ENCODE results near the gene STRN4. TPM values are rescaled to one million over a fixed set of nuclear protein-coding genes. Genes with fewer than 3 reads are reported as not detected.

The STRN4 gene
- total RNA-seq, 1 experiment from 2014 or later: 89.5 TPM

DNA sequence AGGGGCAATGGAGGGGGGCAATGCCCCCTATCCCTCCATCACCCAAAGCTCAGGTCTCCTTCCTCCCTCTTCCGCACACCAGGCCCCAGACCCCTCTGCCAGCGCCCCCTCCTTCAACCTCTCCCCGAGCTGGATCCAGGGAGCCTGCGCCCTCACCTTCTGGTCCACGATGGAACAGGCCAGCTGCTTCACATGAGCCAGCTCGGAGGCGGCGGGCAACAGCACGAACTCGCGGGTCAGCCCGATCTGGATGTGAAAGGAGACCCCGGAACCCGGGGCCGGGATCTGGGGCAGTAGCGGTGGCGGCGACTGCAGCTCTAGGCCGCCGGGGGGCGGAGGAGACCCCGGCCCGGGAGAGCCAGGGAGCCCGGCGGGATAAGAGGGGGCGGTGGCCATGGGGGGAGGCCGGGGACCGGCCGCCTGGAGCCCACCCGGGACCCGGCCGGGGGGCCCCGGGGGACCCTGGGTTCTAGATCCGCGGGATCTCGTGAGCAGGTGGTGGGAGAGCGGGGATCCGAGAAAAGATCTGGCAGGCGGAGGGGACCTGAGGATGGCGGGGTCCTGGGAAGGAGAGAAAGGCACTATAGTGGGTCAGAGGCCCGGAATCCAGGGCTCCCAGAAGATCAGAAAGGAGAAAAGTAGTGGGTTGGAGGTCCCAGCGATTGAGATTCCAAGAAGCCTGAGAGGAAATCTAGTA lies 30.1 kb downstream of the STRN4 start:
- peak overlapping the region; percentile 89 for H3K27ac ChIP-seq (ENCODE audit: low read length)
- no TSS peak for BruUV-seq (replicated peaks)
- intact Hi-C loops (cut with micrococcal nuclease; ENCODE audit: unreplicated experiment) (no loop called here), in situ Hi-C loops (cut with HindIII; ENCODE audit: low pct_unique_long_range_greater_than_20kb, low sequenced_read_pairs) (no loop called here)
- TF ChIP-seq REST (IDR thresholded peaks at IDR 0.05; ENCODE audit: insufficient read depth in 1 of 2, low read depth in 2 of 2, low read length in 1 of 2) (no peak), POLR2AphosphoS5 (IDR thresholded peaks at IDR 0.05; ENCODE audit: low read depth, low read length) (no peak), CTCF (IDR thresholded peaks at IDR 0.05) (no peak), SIN3A (IDR thresholded peaks at IDR 0.05; ENCODE audit: borderline replicate concordance, insufficient read depth, low read depth, low read length) (no peak), TCF7L2 (IDR thresholded peaks at IDR 0.05; ENCODE audit: low read depth, low read length) (no peak)
- no peaks in the 10 kb centered on the region for H3K9me3 ChIP-seq (ENCODE audit: control insufficient read depth, insufficient read depth, low read depth, low read length)
- POLR2A ChIA-PET: interaction anchor here (0.7 kb wide), 2 partner anchors 12 to 67 kb away, joined by 9 to 12 read pairs; no protein-coding TSS in a partner anchor
- peak overlapping the region; percentile 71 to 74 for H3K4me3 ChIP-seq (ENCODE audit: low read depth in 2 of 2, low read length in 2 of 2)
- peaks cover 5% of the 10 kb centered on the region for H3K4me1 ChIP-seq (ENCODE audit: control insufficient read depth, insufficient read depth, low read length)
- CTCF ChIA-PET: no interaction called here
- peaks cover 5% of the 10 kb centered on the region; the same call in 1 of the 2 replicates for H3K36me3 ChIP-seq (ENCODE audit: control insufficient read depth, insufficient read depth, low read length)
- ATAC-seq (no peak), DNase-seq (ENCODE audit: low read depth, low spot score) (no peak)
- H3K27me3 ChIP-seq (ENCODE audit: control insufficient read depth, insufficient read depth, low read length): no peaks in the 10 kb centered on the region

- intact Hi-C loops (cut with micrococcal nuclease; ENCODE audit: unreplicated experiment) (no loop called here), in situ Hi-C loops (cut with HindIII; ENCODE audit: low pct_unique_long_range_greater_than_20kb, low sequenced_read_pairs) (no loop called here)
- peaks cover 5% of the 10 kb centered on the region; the same call in 1 of the 2 replicates for H3K36me3 ChIP-seq (ENCODE audit: control insufficient read depth, insufficient read depth, low read length)
- ChIA-PET POLR2A (no interaction called here), CTCF (no interaction called here)
- no peak for ATAC-seq
- H3K4me3 ChIP-seq (ENCODE audit: low read depth in 2 of 2, low read length in 2 of 2): peak overlapping the region; percentile 71 to 74
- no peaks in the 10 kb centered on the region for H3K27me3 ChIP-seq (ENCODE audit: control insufficient read depth, insufficient read depth, low read length)
- H3K9me3 ChIP-seq (ENCODE audit: control insufficient read depth, insufficient read depth, low read depth, low read length): no peaks in the 10 kb centered on the region
- H3K4me1 ChIP-seq (ENCODE audit: control insufficient read depth, insufficient read depth, low read length): peaks cover 5% of the 10 kb centered on the region
- BruUV-seq (replicated peaks): TSS peak; percentile 54
- no peak for DNase-seq (ENCODE audit: low read depth, low spot score)
- no peak for TF ChIP-seq CTCF (IDR thresholded peaks at IDR 0.05)
- no peak for TF ChIP-seq REST (IDR thresholded peaks at IDR 0.05; ENCODE audit: insufficient read depth in 1 of 2, low read depth in 2 of 2, low read length in 1 of 2)
- H3K27ac ChIP-seq (ENCODE audit: low read length): peak overlapping the region; percentile 89
These were observed 30.7 kb downstream of the STRN4 start for GRCh38 chr19:46715620-46715974.

Measured in Panc1 (cell line).